KMS-11 (cell line): Measurements from ENCODE around the gene GBP5.
"Not testable (repeated sequence)": the region's sequence is repeated elsewhere in the genome, so short reads cannot be mapped to it uniquely, and the experiment has no call there.

Experiments used
- H2AFZ ChIP-seq: fragments of 200-600 bp; sonication (generic); 2 replicates; pipeline ENCODE4 v1.6.1; 2016; ENCODE audit warnings: antibody characterized with exemption, mixed run types, low read depth
- H3K27ac ChIP-seq: fragments of 200-600 bp; sonication (generic); 2 replicates; pipeline ENCODE4 v1.6.1; 2016; ENCODE audit warnings: mild to moderate bottlenecking, mixed run types
- H3K27me3 ChIP-seq: fragments of 200-600 bp; sonication (generic); 2 replicates; pipeline ENCODE4 v1.6.1; 2017; ENCODE audit warnings: mild to moderate bottlenecking, low read depth, mixed run types, moderate library complexity; ENCODE audit not compliant: insufficient read depth
- H3K36me3 ChIP-seq: fragments of 200-600 bp; sonication (generic); 2 replicates; pipeline ENCODE4 v1.6.1; 2017; ENCODE audit warnings: mild to moderate bottlenecking, mixed run types; ENCODE audit not compliant: insufficient read depth
- H3K4me1 ChIP-seq: fragments of 200-600 bp; sonication (generic); 2 replicates; pipeline ENCODE4 v1.6.1; 2016; ENCODE audit warnings: mild to moderate bottlenecking, low read depth, mixed run types; ENCODE audit not compliant: poor library complexity, severe bottlenecking
- H3K4me2 ChIP-seq: fragments of 200-600 bp; sonication (generic); 2 replicates; pipeline ENCODE4 v1.7.0; 2016; ENCODE audit warnings: mild to moderate bottlenecking, mixed run types
- H3K4me3 ChIP-seq: fragments of 200-600 bp; sonication (generic); IDR thresholded peaks from 2 replicates; pipeline ENCODE4 v1.6.1; 2017; ENCODE audit warnings: low read depth, low read length, mixed read lengths; ENCODE audit not compliant: insufficient read depth
- H3K79me2 ChIP-seq: fragments of 200-600 bp; sonication (generic); 2 replicates; pipeline ENCODE4 v1.6.1; 2016; ENCODE audit warnings: low read depth, mixed run types; ENCODE audit not compliant: insufficient read depth
- H3K9ac ChIP-seq: fragments of 200-600 bp; sonication (generic); 2 replicates; pipeline ENCODE4 v1.6.1; 2016; ENCODE audit warnings: mild to moderate bottlenecking, mixed run types
- H4K20me1 ChIP-seq: fragments of 200-600 bp; sonication (generic); 2 replicates; pipeline ENCODE4 v1.6.1; 2016; ENCODE audit warnings: mild to moderate bottlenecking, mixed run types; ENCODE audit not compliant: insufficient read depth
- CTCF ChIP-seq: fragments of 200-600 bp; sonication (generic); conservative IDR thresholded peaks from 2 replicates; pipeline ENCODE4 v1.6.1; 2017; ENCODE audit warnings: low read depth, mild to moderate bottlenecking, antibody characterized with exemption, low read length, moderate library complexity, mixed read lengths

Gene GBP5

GRCh38 chr1:89260566-89261255 lies 11.9 kb downstream of the GBP5 start:
- no peak for TF ChIP-seq CTCF
- no peaks in the 10 kb centered on the region for H3K27me3 ChIP-seq
- no peak overlapping the region for H3K4me2 ChIP-seq
- H4K20me1 ChIP-seq: no peaks in the 10 kb centered on the region
- H2AFZ ChIP-seq: no peak overlapping the region
- no peaks in the 10 kb centered on the region for H3K4me1 ChIP-seq
- H3K36me3 ChIP-seq: no peaks in the 10 kb centered on the region
- no peak overlapping the region for H3K9ac ChIP-seq
- no peaks in the 10 kb centered on the region for H3K79me2 ChIP-seq
- no peak overlapping the region for H3K27ac ChIP-seq
- no peak overlapping the region for H3K4me3 ChIP-seq

GRCh38 chr1:89260042-89260441 lies 12.6 kb downstream of the GBP5 start:
- no peak overlapping the region for H3K4me2 ChIP-seq

DNA sequence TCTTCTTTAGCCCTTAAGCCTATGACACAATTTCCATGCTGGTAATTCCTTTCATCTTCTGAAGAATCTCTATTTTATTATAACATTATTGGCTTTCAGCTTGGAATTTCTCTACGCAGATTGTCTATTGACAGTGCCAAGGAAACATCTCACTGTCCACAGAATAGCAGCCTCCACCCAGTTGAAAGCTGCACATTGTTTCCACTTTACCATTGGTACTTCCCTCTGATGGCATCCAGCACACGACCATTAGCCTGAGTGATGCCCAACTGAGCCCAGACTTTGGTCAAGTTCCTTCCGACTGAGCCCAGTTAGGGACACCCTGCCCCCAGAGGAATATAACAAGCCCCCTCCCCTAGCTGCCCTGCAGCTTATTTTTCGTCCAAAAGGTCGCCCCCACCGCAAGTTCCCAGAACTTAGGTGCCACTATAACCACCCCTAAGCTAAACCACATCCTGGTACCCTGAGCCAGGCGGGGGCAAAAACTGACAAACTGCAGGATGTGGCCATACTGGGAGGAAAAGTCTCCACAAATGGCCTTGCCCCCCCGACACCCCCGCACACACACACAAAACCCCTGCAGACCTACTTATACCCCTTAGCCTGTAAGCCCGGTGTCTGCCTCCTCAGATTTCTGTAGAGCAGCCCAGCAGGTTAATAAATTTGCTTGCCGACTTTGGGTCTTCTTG lies 13.2 kb downstream of the GBP5 start:
- TF ChIP-seq CTCF: no peak
- H3K36me3 ChIP-seq: no peaks in the 10 kb centered on the region
- no peak overlapping the region for H3K9ac ChIP-seq
- no peak overlapping the region for H3K4me2 ChIP-seq
- no peaks in the 10 kb centered on the region for H3K79me2 ChIP-seq
- H3K27me3 ChIP-seq: no peaks in the 10 kb centered on the region
- H3K4me3 ChIP-seq: no peak overlapping the region
- H3K4me1 ChIP-seq: no peaks in the 10 kb centered on the region
- no peaks in the 10 kb centered on the region for H4K20me1 ChIP-seq
- no peak overlapping the region for H2AFZ ChIP-seq
- H3K27ac ChIP-seq: no peak overlapping the region

More at GRCh38 chr1:89260042-89260441, 12.6 kb downstream of the GBP5 start:
- no peak for TF ChIP-seq CTCF
- Histone ChIP-seq H3K27me3 (no peaks in the 10 kb centered on the region), H3K27ac (no peak overlapping the region), H4K20me1 (no peaks in the 10 kb centered on the region), H3K9ac (no peak overlapping the region), H3K4me3 (no peak overlapping the region), H3K36me3 (no peaks in the 10 kb centered on the region), H2AFZ (no peak overlapping the region), H3K79me2 (no peaks in the 10 kb centered on the region), H3K4me1 (no peaks in the 10 kb centered on the region)

GRCh38 chr1:89257041-89257440 lies 15.6 kb downstream of the GBP5 start:
- no peak for TF ChIP-seq CTCF
- Histone ChIP-seq H3K9ac (no peak overlapping the region), H3K36me3 (no peaks in the 10 kb centered on the region), H3K27me3 (no peaks in the 10 kb centered on the region), H3K4me1 (no peaks in the 10 kb centered on the region), H3K4me2 (no peak overlapping the region), H2AFZ (no peak overlapping the region), H4K20me1 (no peaks in the 10 kb centered on the region), H3K27ac (no peak overlapping the region), H3K79me2 (no peaks in the 10 kb centered on the region), H3K4me3 (no peak overlapping the region)

DNA sequence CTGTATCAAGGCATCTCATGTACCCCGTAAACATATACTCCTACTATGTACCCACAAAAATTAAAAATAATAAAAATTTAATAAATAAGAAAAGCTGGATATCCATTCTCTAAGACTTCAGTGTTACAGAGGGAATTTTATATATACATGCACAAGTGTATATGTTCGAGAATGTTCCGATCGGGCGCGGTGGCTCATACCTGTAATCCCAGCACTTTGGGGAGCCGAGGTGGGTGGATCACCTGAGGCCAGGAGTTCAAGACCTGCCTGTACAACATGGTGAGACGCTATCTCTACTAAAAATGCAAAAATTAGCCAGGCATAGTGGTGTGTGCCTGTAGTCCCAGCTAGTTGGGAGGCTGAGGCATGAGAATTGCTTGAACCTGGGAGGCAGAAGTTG lies 17.1 kb downstream of the GBP5 start:
- H2AFZ ChIP-seq, H3K4me1 ChIP-seq, H4K20me1 ChIP-seq, H3K4me3 ChIP-seq, H3K79me2 ChIP-seq, H3K9ac ChIP-seq, H3K27ac ChIP-seq, H3K36me3 ChIP-seq, H3K4me2 ChIP-seq, H3K27me3 ChIP-seq: not testable (repeated sequence)
